Inferior parietal cortex (tissue), 1 donor: ENCODE results near the gene WRAP73.
"Not testable (repeated sequence)": the region's sequence is repeated elsewhere in the genome, so short reads cannot be mapped to it uniquely, and the experiment has no call there.

Experiments
- DNase-seq: peaks from one replicate; pipeline ENCODE4 v3.0.0-alpha.2; 2016; ENCODE audit errors: extremely low spot score

Gene WRAP73

GRCh38 chr1:3598051-3598491 is 51.8 kb downstream of the WRAP73 start:
- DNase-seq: no peak

DNA sequence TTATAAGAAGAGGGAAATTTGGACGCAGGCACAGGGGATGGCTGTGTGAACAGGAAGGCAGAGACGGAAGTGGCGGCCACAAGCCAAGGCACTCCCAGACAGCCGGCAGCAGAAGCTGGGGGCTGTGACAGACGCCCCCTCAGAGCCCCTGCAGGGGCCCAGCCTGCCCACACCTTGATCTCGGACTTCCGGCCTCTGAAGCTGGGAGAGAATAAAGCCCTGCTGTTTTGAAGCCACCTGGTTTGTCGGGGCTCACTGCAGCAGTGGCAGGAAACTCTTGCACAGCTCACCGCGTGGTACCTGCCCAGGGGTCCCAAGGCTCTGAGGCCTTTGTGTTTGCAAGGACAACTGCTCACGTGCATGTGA is 52.3 kb downstream of the WRAP73 start:
- DNase-seq: no peak

- DNase-seq: no peak
These were observed 53.0 kb downstream of the WRAP73 start for GRCh38 chr1:3596663-3597598.

DNA sequence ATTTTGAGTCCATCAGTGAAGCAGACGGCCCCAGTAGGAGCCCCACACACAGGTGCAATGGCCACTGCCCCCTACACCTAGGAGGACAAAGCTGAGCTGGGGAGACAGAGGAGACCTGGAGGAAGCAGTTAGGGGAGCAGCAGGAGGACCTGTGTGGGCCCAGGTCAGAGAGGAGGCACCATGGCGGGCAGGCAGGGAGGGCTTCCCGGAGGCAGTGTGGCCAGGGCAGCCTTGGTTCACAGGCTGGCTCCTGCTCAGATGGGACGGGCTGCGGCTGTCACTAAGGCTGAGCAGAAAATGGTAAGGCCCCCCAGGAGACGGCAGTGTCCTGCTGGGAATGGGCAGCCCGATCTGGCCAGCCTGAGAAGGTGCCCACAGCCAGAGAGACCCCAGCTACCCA is 54.0 kb downstream of the WRAP73 start:
- no peak for DNase-seq

- no peak for DNase-seq
These were observed 55.1 kb downstream of the WRAP73 start for GRCh38 chr1:3594706-3595377.

DNA sequence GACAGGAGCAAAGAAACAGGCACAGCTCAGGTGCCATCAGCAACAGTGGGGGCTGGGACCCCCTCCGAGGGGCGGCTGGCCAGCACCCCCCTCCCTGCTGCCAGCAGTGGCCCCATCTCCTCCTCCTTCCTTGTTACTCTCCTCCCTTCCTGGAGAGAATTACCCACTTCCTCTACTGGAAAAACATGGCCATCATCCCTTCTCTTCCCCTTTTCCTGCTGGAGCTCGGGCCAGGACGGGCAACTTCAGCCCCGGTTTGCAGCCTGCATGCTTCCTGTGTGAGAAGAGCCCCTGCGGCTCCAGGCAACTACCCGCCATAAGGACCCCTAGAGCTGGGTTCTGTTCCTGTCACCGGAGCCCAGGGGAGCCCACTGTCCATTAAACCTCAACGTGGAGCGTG is 56.2 kb downstream of the WRAP73 start:
- DNase-seq: no peak

GRCh38 chr1:3593334-3593733 is 56.6 kb downstream of the WRAP73 start:
- DNase-seq: no peak

GRCh38 chr1:3590951-3591865 is 58.7 kb downstream of the WRAP73 start:
- no peak for DNase-seq

DNA sequence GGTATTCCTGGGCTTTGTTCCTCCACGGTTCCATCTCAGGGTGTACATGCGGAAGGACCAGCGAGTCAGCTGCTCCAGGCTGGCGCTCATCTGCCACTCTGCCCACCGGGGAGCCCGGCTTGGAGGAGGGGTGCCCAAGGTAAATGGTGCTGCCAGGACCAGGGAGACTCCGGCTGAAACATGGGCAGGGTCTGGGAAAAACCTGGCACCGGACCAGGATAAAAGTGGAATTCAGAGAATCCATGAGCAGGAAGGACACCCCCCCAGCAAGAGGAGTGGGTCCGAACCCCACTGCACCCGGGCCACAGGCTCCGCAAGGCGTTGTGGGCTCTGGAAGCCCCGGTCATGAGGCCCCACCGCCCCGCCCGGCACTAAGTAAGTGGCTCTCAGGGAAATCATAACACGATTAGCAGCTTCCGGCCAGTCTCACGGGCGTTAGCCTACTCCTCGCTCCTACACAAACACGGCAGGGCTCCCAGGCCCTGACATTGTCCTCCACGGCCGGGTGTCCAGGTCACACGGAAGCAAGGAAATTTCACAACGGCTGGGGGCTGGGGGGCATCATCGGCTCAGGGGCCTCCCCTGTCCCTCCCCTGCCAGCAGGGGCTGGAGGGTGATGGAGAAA is 59.7 kb downstream of the WRAP73 start:
- no peak for DNase-seq

- DNase-seq: no peak
These were observed 61.5 kb downstream of the WRAP73 start for GRCh38 chr1:3588395-3588794.

- peak; percentile 17 for DNase-seq
These were observed 62.7 kb downstream of the WRAP73 start for GRCh38 chr1:3586986-3587759.

GRCh38 chr1:3585940-3586568 is 63.8 kb downstream of the WRAP73 start:
- DNase-seq: no peak

GRCh38 chr1:3585353-3585868 is 64.5 kb downstream of the WRAP73 start:
- not testable (repeated sequence) for DNase-seq

GRCh38 chr1:3584915-3585314 is 65.0 kb downstream of the WRAP73 start:
- DNase-seq: no peak

DNA sequence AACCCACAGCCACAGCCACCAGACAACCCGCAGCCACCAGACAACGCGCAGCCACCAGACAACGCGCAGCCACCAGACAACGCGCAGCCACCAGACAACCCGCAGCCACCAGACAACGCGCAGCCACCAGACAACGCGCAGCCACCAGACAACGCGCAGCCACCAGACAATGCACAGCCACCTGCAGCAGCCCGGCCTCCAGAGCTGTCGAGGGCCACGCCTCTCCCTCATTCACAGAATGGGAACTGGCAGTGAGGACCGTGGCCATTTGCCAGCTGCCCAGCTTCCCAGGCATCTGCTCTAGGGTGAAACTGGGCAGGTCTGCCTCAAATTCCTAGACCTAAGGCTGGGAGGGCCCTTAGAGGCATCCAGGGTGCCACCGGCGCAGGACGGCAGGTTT is 66.2 kb downstream of the WRAP73 start:
- DNase-seq: not testable (repeated sequence)

GRCh38 chr1:3581296-3582036 is 68.4 kb downstream of the WRAP73 start:
- DNase-seq: no peak
